GM10248 (cell line): ENCODE results near the gene FHOD3.

Source experiments
- CTCF ChIA-PET: fragments of 300-600 bp; sonication (Branson Sonifier 250); formaldehyde crosslinking; extraction: SDS; loops from one replicate; lab custom pipeline; 2021; ENCODE audit warnings: antibody characterized with exemption; lab: Yijun Ruan, JAX
- POLR2A ChIA-PET: fragments of 350-650 bp; sonication (Branson Sonifier 250); formaldehyde crosslinking; extraction: SDS; loops from one replicate; lab custom pipeline; 2020; ENCODE audit warnings: antibody characterized with exemption; lab: Yijun Ruan, JAX
- DNase-seq: peaks from one replicate; pipeline ENCODE4 v3.0.0; 2012; ENCODE audit errors: extremely low spot score
- CTCF ChIP-seq: IDR thresholded peaks from 2 replicates; pipeline ENCODE4 v1.5.1; 2012; ENCODE audit warnings: mild to moderate bottlenecking, low read depth; ENCODE audit errors: extremely low read depth, missing control alignments, control extremely low read depth

The FHOD3 gene

GRCh38 chr18:36516726-36517125, 219.2 kb downstream of the FHOD3 start:
- POLR2A ChIA-PET, result no interaction called here
- no peak for DNase-seq
- CTCF ChIA-PET, result interaction anchor here (1.0 to 2.0 kb wide), 3 partner anchors 9 to 28 kb away, joined by 3 to 8 read pairs (median 3); no protein-coding TSS in a partner anchor
- no peak for TF ChIP-seq CTCF

DNA sequence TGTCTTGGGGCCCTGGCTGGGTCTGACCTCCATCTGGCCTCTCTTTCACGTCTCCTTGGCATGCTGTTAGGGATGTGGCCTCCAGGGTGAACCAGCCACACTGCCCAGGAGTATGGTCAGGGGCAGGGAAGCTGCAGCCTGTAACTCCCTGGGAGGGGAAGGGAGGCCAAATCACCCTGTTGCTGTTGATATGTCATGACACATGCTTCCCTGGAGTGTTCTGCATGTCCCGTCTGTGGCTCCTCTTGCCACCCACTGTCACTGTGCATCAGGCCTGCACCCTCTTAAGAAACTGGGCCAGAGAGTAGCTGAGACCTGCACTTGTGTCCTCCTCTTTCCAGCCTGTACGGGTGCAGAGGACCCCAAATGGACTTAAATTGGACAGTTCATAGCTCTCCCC, 221.3 kb downstream of the FHOD3 start:
- ChIA-PET POLR2A (no interaction called here), CTCF (interaction anchor here (2.1 kb wide), 2 partner anchors 8 to 11 kb away, joined by 7 to 11 read pairs; no protein-coding TSS in a partner anchor)
- no peak for TF ChIP-seq CTCF
- DNase-seq, result no peak

- CTCF ChIA-PET, result interaction anchor here (2.1 kb wide), 2 partner anchors 9 to 11 kb away, joined by 7 to 11 read pairs; no protein-coding TSS in a partner anchor
- POLR2A ChIA-PET, result no interaction called here
Measured at GRCh38 chr18:36519358-36519757, 221.8 kb downstream of the FHOD3 start.

GRCh38 chr18:36522509-36522908, 225.0 kb downstream of the FHOD3 start:
- DNase-seq, result no peak
- ChIA-PET CTCF (interaction anchor here (0.9 kb wide), 1 partner anchor 12 kb away, joined by 3 read pairs; no protein-coding TSS in a partner anchor), POLR2A (no interaction called here)
- no peak for TF ChIP-seq CTCF

More at GRCh38 chr18:36519358-36519757, 221.8 kb downstream of the FHOD3 start:
- DNase-seq, result no peak
- TF ChIP-seq CTCF, result no peak

GRCh38 chr18:36525913-36526312, 228.4 kb downstream of the FHOD3 start:
- ChIA-PET CTCF (interaction anchor here (3.1 kb wide), 1 partner anchor 9 kb away, joined by 8 read pairs; no protein-coding TSS in a partner anchor), POLR2A (no interaction called here)
- DNase-seq, result no peak
- no peak for TF ChIP-seq CTCF

GRCh38 chr18:36526611-36527010, 229.1 kb downstream of the FHOD3 start:
- ChIA-PET CTCF (interaction anchor here (3.1 kb wide), 1 partner anchor 10 kb away, joined by 8 read pairs; no protein-coding TSS in a partner anchor), POLR2A (no interaction called here)
- DNase-seq, result no peak
- no peak for TF ChIP-seq CTCF
